GM23338 (cell line): ENCODE results near the gene ANKRD55. TPM values are rescaled to one million over a fixed set of nuclear protein-coding genes. Genes with fewer than 3 reads are reported as not detected.
A peak's percentile ranks its signal among the peaks of the same experiment; 100 is the strongest.

ENCODE experiments used
- ATAC-seq: fragments of 200-7000 bp; cut with Tn5 transposase; 3 replicates; pipeline ENCODE4 v1.9.1; 2020
- DNase-seq: peaks from one replicate; pipeline ENCODE4 v3.0.0-alpha.2; 2015; ENCODE audit warnings: low spot score
- H2AFZ ChIP-seq: fragments of 200-600 bp; sonication (generic); 2 replicates; pipeline ENCODE4 v1.8.0; 2016; ENCODE audit warnings: antibody characterized with exemption, mild to moderate bottlenecking, moderate library complexity
- H3F3A ChIP-seq: fragments of 200-600 bp; sonication (generic); replicated peaks from 2 replicates; pipeline ENCODE4 v1.8.0; 2017; ENCODE audit warnings: antibody characterized with exemption, mixed run types, low read depth
- H3K27ac ChIP-seq: fragments of 200-600 bp; sonication (generic); 2 replicates; pipeline ENCODE4 v1.6.1; 2016; ENCODE audit warnings: low read depth
- H3K27me3 ChIP-seq: fragments of 200-600 bp; sonication (generic); 2 replicates; pipeline ENCODE4 v1.8.0; 2016; ENCODE audit warnings: mild to moderate bottlenecking, mixed run types, moderate library complexity; ENCODE audit not compliant: insufficient read depth
- H3K36me3 ChIP-seq: fragments of 200-600 bp; sonication (generic); 2 replicates; pipeline ENCODE4 v1.8.0; 2016; ENCODE audit warnings: mild to moderate bottlenecking; ENCODE audit not compliant: insufficient read depth
- H3K4me1 ChIP-seq: fragments of 200-600 bp; sonication (generic); 2 replicates; pipeline ENCODE4 v1.8.0; 2016; ENCODE audit warnings: mild to moderate bottlenecking, moderate library complexity; ENCODE audit not compliant: insufficient read depth
- H3K4me2 ChIP-seq: fragments of 200-600 bp; sonication (generic); 2 replicates; pipeline ENCODE4 v1.7.1; 2017; ENCODE audit warnings: mixed run types
- H3K4me3 ChIP-seq: fragments of 200-600 bp; sonication (generic); 2 replicates; pipeline ENCODE4 v1.6.1; 2016; ENCODE audit warnings: mixed run types
- H3K79me2 ChIP-seq: fragments of 200-600 bp; sonication (generic); replicated peaks from 2 replicates; pipeline ENCODE4 v1.8.0; 2017; ENCODE audit warnings: mild to moderate bottlenecking; ENCODE audit not compliant: insufficient read depth
- H3K9me2 ChIP-seq: fragments of 200-600 bp; sonication (generic); 2 replicates; pipeline ENCODE4 v1.8.0; 2017; ENCODE audit not compliant: insufficient read depth
- H4K20me1 ChIP-seq: fragments of 200-600 bp; sonication (generic); replicated peaks from 2 replicates; pipeline ENCODE4 v1.8.0; 2017; ENCODE audit warnings: mild to moderate bottlenecking; ENCODE audit not compliant: insufficient read depth
- H3K27ac Mint-ChIP-seq: 2 replicates; pipeline ENCODE4 v1.8.0; 2020; ENCODE audit warnings: inconsistent platforms, mild to moderate bottlenecking, moderate library complexity, mixed read lengths
- H3K27me3 Mint-ChIP-seq: 3 replicates; pipeline ENCODE4 v1.8.0; 2022; ENCODE audit warnings: low read depth, mild to moderate bottlenecking, moderate library complexity, mixed read lengths, inconsistent platforms; ENCODE audit not compliant: insufficient read depth, poor library complexity
- H3K36me3 Mint-ChIP-seq: 3 replicates; pipeline ENCODE4 v1.8.0; 2021; ENCODE audit warnings: low read depth, mild to moderate bottlenecking, inconsistent platforms, moderate library complexity, mixed read lengths
- H3K4me1 Mint-ChIP-seq: 3 replicates; pipeline ENCODE4 v1.8.0; 2020; ENCODE audit warnings: mild to moderate bottlenecking, inconsistent platforms, mixed read lengths
- H3K4me3 Mint-ChIP-seq: 3 replicates; pipeline ENCODE4 v1.8.0; 2021; ENCODE audit warnings: moderate library complexity, mild to moderate bottlenecking, inconsistent platforms, mixed read lengths
- H3K9me3 Mint-ChIP-seq: 3 replicates; pipeline ENCODE4 v1.8.0; 2020; ENCODE audit warnings: moderate library complexity, mild to moderate bottlenecking, inconsistent platforms, mixed read lengths
- CREB1 ChIP-seq: fragments of 250-450 bp; sonication (Bioruptor Pico); IDR thresholded peaks from 2 replicates; pipeline ENCODE4 v1.5.0; 2020; ENCODE audit warnings: low read depth, mild to moderate bottlenecking, moderate library complexity
- CTCF ChIP-seq, 2 experiments: fragments of 200-600 bp in 1 of 2; sonication (generic) in 1 of 2; conservative IDR thresholded peaks; 2 replicates each; pipeline versions ENCODE4 v1.5.1 to v1.6.1; 2016 to 2017; ENCODE audit warnings: antibody characterized with exemption in 2 of 2, low read depth in 2 of 2, mild to moderate bottlenecking in 2 of 2, moderate library complexity in 1 of 2
- EZH2 ChIP-seq: fragments of 200-600 bp; sonication (generic); IDR thresholded peaks from one replicate; pipeline ENCODE4 v1.8.0; 2017; ENCODE audit warnings: antibody characterized with exemption, mild to moderate bottlenecking, low read depth; ENCODE audit not compliant: unreplicated experiment
- EZH2phosphoT487 ChIP-seq: fragments of 200-600 bp; sonication (generic); IDR thresholded peaks from one replicate; pipeline ENCODE4 v1.8.1; 2018; ENCODE audit warnings: antibody characterized with exemption; ENCODE audit not compliant: unreplicated experiment
- POLR2AphosphoS5 ChIP-seq: IDR thresholded peaks from 2 replicates; pipeline ENCODE4 v1.6.1; 2016; ENCODE audit warnings: antibody characterized with exemption, low read depth
- polyA plus RNA-seq: library from polyadenylated mRNA; unstranded; fragments of >200 nt; fragmentation: Nextera tagmentation; extraction: Ambion mirVana; gene quantifications from 2 replicates; pipeline ENCODE4 v1.2.1, GENCODE V29; 2016
- total RNA-seq: library from RNA; depleted of rRNA; stranded (reverse); fragments of >200 nt; shearing (Covaris generic); gene quantifications from 2 replicates; pipeline ENCODE4 v1.2.3, GENCODE V29; 2014

Gene ANKRD55
- total and polyA plus RNA-seq, 2 experiments from 2014 or later = not detected

GRCh38 chr5:56272765-56273164 is 39.6 kb upstream of the ANKRD55 start (continued):
- TF ChIP-seq CTCF (conservative IDR thresholded peaks at IDR 0.05; ENCODE audit: low read depth in 2 of 2) = no peak
- no peak for TF ChIP-seq CREB1
- TF ChIP-seq EZH2 = no peak
- no peak for TF ChIP-seq POLR2AphosphoS5

- H3K4me1 ChIP-seq = no peaks in the 10 kb centered on the region
- peaks cover 4% of the 10 kb centered on the region; the same call in 2 of the 3 replicates for H3K4me1 Mint-ChIP-seq
- H3K79me2 ChIP-seq = no peaks in the 10 kb centered on the region
- H3K36me3 ChIP-seq = no peaks in the 10 kb centered on the region
- no peak overlapping the region for H3K4me2 ChIP-seq
- no peaks in the 10 kb centered on the region for H3K9me2 ChIP-seq
- H3K36me3 Mint-ChIP-seq = no peaks in the 10 kb centered on the region
- H2AFZ ChIP-seq = 0 out of 2 replicates have a peak overlapping the region, but pooled peaks have one; percentile 3
- H3K27ac ChIP-seq = no peak overlapping the region
- no peaks in the 10 kb centered on the region for H3K9me3 Mint-ChIP-seq
- DNase-seq (peak; percentile 90), ATAC-seq (peak; percentile 99)
- H4K20me1 ChIP-seq = no peaks in the 10 kb centered on the region
- no peaks in the 10 kb centered on the region for H3K27me3 ChIP-seq
- no peaks in the 10 kb centered on the region for H3F3A ChIP-seq
- H3K4me3 Mint-ChIP-seq = no peak overlapping the region
- TF ChIP-seq EZH2phosphoT487 (no peak), CTCF (conservative IDR thresholded peaks at IDR 0.05; ENCODE audit: low read depth in 2 of 2) (peak; percentile 91 to 99)
- H3K27me3 Mint-ChIP-seq = peaks cover 2% of the 10 kb centered on the region
- no peak overlapping the region for H3K27ac Mint-ChIP-seq
- no peak overlapping the region for H3K4me3 ChIP-seq
These were observed 37.6 kb upstream of the ANKRD55 start for GRCh38 chr5:56270568-56271392.

GRCh38 chr5:56270058-56270457 is 36.9 kb upstream of the ANKRD55 start:
- H3K36me3 ChIP-seq = no peaks in the 10 kb centered on the region
- TF ChIP-seq EZH2phosphoT487 = no peak
- peak in 1 of 2 experiments; percentile 47; a peak in 2 of 4 replicates for TF ChIP-seq CTCF (conservative IDR thresholded peaks at IDR 0.05; ENCODE audit: low read depth in 2 of 2)
- H3K4me3 Mint-ChIP-seq = no peak overlapping the region

More at GRCh38 chr5:56270058-56270457, 36.9 kb upstream of the ANKRD55 start:
- H3K36me3 Mint-ChIP-seq = no peaks in the 10 kb centered on the region
- no peaks in the 10 kb centered on the region for H3K79me2 ChIP-seq
- peak; percentile 45 for ATAC-seq
- no peak overlapping the region for H3K27ac Mint-ChIP-seq
- DNase-seq = no peak
- no peak overlapping the region for H3K27ac ChIP-seq
- H3K4me1 Mint-ChIP-seq = peaks cover 4% of the 10 kb centered on the region; the same call in 2 of the 3 replicates
- no peaks in the 10 kb centered on the region for H4K20me1 ChIP-seq
- no peaks in the 10 kb centered on the region for H3K27me3 ChIP-seq
- no peak overlapping the region for H3K4me3 ChIP-seq
- H2AFZ ChIP-seq = no peak overlapping the region
- no peaks in the 10 kb centered on the region for H3K9me2 ChIP-seq
- peaks cover 4% of the 10 kb centered on the region for H3K27me3 Mint-ChIP-seq
- no peaks in the 10 kb centered on the region for H3F3A ChIP-seq
- H3K9me3 Mint-ChIP-seq = no peaks in the 10 kb centered on the region
- H3K4me1 ChIP-seq = no peaks in the 10 kb centered on the region
- H3K4me2 ChIP-seq = no peak overlapping the region
